Spinal cord (tissue), 10 donors: ENCODE measurements around the gene WDPCP. TPM values are rescaled to one million over a fixed set of nuclear protein-coding genes. Genes with fewer than 3 reads are reported as not detected.

ENCODE experiments used
- DNase-seq, 6 donors: peaks; one replicate each; pipeline versions ENCODE4 v3.0.0 to v3.0.0-alpha.2; 2013 to 2015; ENCODE audit warnings: low spot score in 6 of 6, low read depth in 4 of 6
- H3K27ac ChIP-seq: one replicate; pipeline ENCODE4 v1.5.1; 2013; ENCODE audit warnings: low read depth, low read length, control low read depth
- H3K27me3 ChIP-seq: one replicate; pipeline ENCODE4 v1.6.1; 2013; ENCODE audit warnings: low read length; ENCODE audit not compliant: control insufficient read depth, insufficient read depth
- H3K36me3 ChIP-seq: one replicate; pipeline ENCODE4 v1.6.1; 2013; ENCODE audit warnings: low read length; ENCODE audit not compliant: control insufficient read depth, insufficient read depth
- H3K4me1 ChIP-seq: one replicate; pipeline ENCODE4 v1.6.1; 2013; ENCODE audit warnings: low read length; ENCODE audit not compliant: control insufficient read depth, insufficient read depth
- H3K4me3 ChIP-seq: one replicate; pipeline ENCODE4 v1.5.1; 2013; ENCODE audit warnings: low read depth, low read length, control low read depth
- H3K9me3 ChIP-seq: one replicate; pipeline ENCODE4 v1.6.1; 2013; ENCODE audit warnings: low read length; ENCODE audit not compliant: control insufficient read depth, insufficient read depth
- WGBS: methylation state at CpG from one replicate; pipeline ENCODE4 v1.1.5; 2013; ENCODE audit warnings: missing lambda C conversion rate; ENCODE audit not compliant: insufficient coverage; 5-methylcytosine and 5-hydroxymethylcytosine counted together
- polyA plus RNA-seq, 2 donors: library from polyadenylated mRNA; unstranded; fragments of 120-200 nt; gene quantifications; one replicate each; pipeline ENCODE4 v1.2.1, GENCODE V29; 2013; ENCODE audit not compliant: insufficient read length in 2 of 2
- total RNA-seq, 2 donors: library from RNA; depleted of rRNA in 1 of 2; stranded (reverse); fragments of 120-200 nt in 1 of 2; fragments of >200 nt in 1 of 2; gene quantifications; one replicate each; pipeline versions ENCODE4 v1.2.3 to v1.2.4, GENCODE V29; 2013 to 2014
- donor health status: healthy.

Gene WDPCP
- total and polyA plus RNA-seq, 4 donors: 9.6 to 40.1 (median 14.2) TPM

DNA sequence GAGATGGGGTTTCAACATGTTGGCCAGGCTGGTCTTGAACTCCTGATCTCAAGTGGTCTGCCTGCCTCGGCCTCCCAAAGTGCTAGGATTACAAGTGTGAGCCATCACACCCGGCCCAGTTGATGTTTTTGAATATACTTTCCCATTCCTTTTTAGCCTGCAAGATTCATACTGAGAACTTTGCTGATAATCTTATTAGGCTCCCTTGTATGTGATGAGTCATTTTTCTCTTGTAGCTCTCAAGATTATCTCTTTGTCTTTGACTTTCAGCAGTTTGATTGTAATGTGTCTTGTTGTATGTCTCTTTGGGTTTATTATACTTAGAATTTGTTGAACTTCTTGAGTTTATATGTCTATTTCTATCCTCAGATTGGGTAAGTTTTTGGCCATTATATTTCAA lies 456.3 kb downstream of the WDPCP start:
- H3K4me3 ChIP-seq: no peak overlapping the region
- H3K27me3 ChIP-seq: no peaks in the 10 kb centered on the region
- H3K9me3 ChIP-seq: peaks cover 2% of the 10 kb centered on the region
- DNase-seq: no peak
- WGBS: 100% methylated on average over 2 of the region's 2 CpGs
- H3K36me3 ChIP-seq: no peaks in the 10 kb centered on the region
- no peaks in the 10 kb centered on the region for H3K4me1 ChIP-seq
- no peak overlapping the region for H3K27ac ChIP-seq

DNA sequence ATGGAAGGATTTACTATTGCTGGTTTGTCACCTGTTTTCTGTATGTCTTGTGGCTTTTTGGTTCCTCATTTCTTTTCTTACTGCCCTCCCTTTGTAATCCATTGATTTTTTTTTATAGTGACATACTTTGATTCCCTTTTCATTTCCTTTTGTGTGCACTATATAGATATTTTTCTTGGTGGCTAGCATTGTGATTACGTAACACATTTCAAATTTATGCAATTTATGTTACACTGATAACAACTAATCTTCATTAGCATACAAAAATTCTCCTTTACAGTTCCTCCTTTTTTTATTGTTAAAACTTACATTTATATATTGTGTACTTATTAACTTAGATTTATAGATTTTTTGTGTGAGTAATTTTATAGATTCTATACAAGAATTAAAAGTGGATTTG lies 457.1 kb downstream of the WDPCP start:
- no peak overlapping the region for H3K27ac ChIP-seq
- WGBS: no CpG with 5 or more reads among the region's 1 CpG
- no peaks in the 10 kb centered on the region for H3K4me1 ChIP-seq
- H3K27me3 ChIP-seq: no peaks in the 10 kb centered on the region
- H3K4me3 ChIP-seq: no peak overlapping the region
- no peak for DNase-seq
- H3K36me3 ChIP-seq: no peaks in the 10 kb centered on the region
- H3K9me3 ChIP-seq: peaks cover 2% of the 10 kb centered on the region

DNA sequence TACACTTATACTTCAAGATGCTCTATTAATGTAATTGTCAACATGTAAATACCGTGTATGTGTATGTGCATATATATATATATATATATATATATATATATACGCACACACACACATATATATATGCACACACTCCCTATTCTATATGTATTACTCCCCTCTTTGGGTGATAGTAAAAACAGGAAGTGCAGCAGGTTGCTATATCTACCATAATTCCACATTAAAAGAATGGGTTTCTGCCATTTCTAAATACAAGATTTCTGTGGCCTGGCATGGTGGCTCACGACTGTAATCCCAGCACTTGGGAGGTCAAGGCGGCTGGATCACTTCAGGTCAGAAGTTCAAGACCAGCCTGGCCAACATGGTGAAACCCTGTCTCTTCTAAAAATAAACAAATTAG lies 460.7 kb downstream of the WDPCP start:
- no peak overlapping the region for H3K27ac ChIP-seq
- 96% methylated on average over 2 of the region's 4 CpGs for WGBS

DNA sequence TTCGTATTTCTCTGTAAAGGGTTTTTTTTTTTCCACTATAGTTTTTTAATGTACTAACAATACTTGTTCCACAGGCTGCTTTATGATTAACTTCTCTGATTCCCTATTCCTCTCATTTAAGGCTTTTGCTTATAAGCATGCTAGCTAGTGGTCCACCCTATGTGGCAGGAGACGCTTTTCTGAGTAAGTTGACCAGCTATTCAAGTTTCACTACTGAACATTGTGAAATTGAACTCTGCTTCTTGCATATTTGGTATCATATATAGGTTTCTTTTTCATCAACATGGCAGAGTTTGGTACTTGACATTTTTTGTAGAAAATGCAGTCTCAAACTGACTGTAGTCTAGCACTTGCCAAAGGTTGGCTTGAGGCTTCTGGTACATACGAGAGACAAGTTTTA lies 463.4 kb downstream of the WDPCP start:
- H3K4me3 ChIP-seq: no peak overlapping the region
- H3K36me3 ChIP-seq: no peaks in the 10 kb centered on the region
- H3K4me1 ChIP-seq: no peaks in the 10 kb centered on the region
- H3K27me3 ChIP-seq: no peaks in the 10 kb centered on the region
- no peaks in the 10 kb centered on the region for H3K9me3 ChIP-seq
- no peak overlapping the region for H3K27ac ChIP-seq
- WGBS: no CpG with 5 or more reads among the region's 3 CpGs
- no peak for DNase-seq

More for the DNA sequence above, 460.7 kb downstream of the WDPCP start:
- Histone ChIP-seq H3K4me1 (no peaks in the 10 kb centered on the region), H3K36me3 (no peaks in the 10 kb centered on the region), H3K4me3 (no peak overlapping the region), H3K27me3 (no peaks in the 10 kb centered on the region), H3K9me3 (peaks cover 2% of the 10 kb centered on the region)
- DNase-seq: no peak

DNA sequence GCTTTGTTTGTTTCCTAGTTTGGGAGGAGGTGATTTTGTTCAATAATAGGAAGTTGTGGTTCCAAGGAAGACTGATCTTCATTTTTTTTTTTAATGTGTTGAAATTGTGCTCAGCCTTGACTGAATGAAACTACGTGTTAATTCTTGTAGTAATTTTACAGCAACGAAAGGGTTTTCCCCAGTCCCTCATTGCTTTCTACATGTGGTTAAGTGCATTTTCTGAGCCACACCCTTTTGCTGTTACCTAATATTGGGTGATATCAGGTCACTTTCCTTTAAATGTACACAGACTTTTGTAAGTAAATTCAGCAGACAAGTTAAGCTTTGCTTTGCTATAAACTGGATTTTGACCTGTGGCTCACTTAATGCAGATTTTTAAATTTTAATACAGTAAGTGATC lies 464.1 kb downstream of the WDPCP start:
- H3K36me3 ChIP-seq: no peaks in the 10 kb centered on the region
- 100% methylated on average over 2 of the region's 2 CpGs for WGBS
- no peaks in the 10 kb centered on the region for H3K4me1 ChIP-seq
- no peaks in the 10 kb centered on the region for H3K27me3 ChIP-seq
- no peak overlapping the region for H3K27ac ChIP-seq
- H3K9me3 ChIP-seq: no peaks in the 10 kb centered on the region
- no peak overlapping the region for H3K4me3 ChIP-seq
- no peak for DNase-seq

DNA sequence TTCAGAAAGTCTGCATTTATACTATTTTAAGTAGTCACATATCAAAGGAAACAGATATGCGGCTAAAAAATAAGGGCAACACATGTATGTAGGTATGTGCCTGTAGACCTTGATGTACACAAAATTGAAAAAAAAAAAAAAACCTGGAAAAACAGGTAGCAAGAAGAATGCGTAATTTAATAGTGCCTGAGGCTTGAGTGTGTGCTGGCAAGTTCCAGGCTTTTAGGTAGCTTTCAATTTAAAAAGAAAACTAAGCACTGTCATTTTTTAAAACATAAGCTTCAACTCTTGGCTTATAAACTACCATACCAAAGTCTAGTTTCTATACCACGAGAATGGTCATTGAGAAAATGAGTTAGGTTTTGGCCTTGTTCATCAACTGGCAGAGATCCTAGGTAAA lies 465.4 kb downstream of the WDPCP start:
- no CpG with 5 or more reads among the region's 3 CpGs for WGBS
- no peak overlapping the region for H3K27ac ChIP-seq
- H3K9me3 ChIP-seq: no peaks in the 10 kb centered on the region
- H3K27me3 ChIP-seq: no peaks in the 10 kb centered on the region
- H3K4me3 ChIP-seq: no peak overlapping the region
- no peak for DNase-seq
- no peaks in the 10 kb centered on the region for H3K4me1 ChIP-seq
- H3K36me3 ChIP-seq: no peaks in the 10 kb centered on the region

DNA sequence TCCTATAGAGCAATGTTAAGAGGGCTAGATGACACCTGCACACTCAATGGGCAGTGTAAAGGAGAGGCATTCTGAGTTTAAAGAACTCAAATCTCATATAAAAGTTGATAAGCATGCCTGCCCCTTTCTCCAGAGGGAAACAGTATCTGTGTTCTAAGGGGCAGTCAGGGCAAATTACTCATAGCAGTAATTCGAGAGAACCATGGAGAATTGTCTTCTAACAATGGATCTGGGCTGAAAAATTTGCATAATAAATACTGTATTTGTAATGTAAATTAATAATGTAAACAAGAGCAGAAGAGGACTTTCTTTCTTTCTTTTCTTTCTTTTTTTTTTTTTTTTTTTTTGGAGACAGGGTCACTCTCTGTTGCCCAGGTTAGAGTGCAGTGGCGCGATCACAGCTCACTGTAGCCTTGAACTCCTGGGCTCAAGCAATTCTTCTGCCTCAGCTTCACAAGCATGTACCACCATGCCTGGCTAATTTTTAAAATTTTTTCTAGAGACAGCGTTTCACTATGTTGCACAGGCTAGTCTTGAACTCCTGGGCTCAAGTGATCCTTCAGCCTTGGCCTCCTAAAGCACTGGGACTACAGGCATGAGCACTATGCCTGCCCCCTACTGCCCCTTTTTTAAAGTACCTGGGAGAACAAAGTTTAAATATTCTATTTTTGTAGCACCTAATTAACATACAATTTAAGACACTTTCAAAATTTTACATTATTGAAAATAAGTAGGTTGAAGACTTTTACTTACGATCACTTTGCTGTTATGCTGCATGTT lies 467.0 kb downstream of the WDPCP start:
- no peaks in the 10 kb centered on the region for H3K4me1 ChIP-seq

DNA sequence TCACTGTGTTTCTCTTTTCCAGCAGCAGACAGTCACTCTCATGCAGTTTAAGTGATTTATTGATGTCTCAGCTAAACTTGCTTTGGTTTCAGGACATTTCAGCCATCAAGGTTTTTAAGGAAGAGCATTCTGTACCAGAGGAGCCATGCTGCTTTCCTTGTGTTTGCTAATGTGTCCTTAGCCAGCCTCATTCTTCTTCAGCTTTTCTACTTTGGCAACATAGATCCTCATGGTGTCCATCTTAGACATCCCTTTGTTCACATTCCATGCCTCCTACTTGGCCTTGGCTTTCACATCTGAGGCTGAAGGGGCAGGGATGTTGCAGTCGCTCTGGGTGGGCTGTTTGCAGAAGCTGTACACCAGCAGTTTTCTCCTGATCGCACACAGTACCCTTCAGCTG lies 469.5 kb downstream of the WDPCP start:
- peak in 1 of 6 donors; percentile 2 for DNase-seq
- H3K27ac ChIP-seq: no peak overlapping the region
- 73% methylated on average over 2 of the region's 2 CpGs for WGBS
- no peak overlapping the region for H3K4me3 ChIP-seq
- no peaks in the 10 kb centered on the region for H3K36me3 ChIP-seq
- H3K4me1 ChIP-seq: no peaks in the 10 kb centered on the region
- H3K27me3 ChIP-seq: no peaks in the 10 kb centered on the region
- peaks cover 2% of the 10 kb centered on the region for H3K9me3 ChIP-seq

More for the DNA sequence above, 467.0 kb downstream of the WDPCP start:
- Histone ChIP-seq H3K27me3 (no peaks in the 10 kb centered on the region), H3K36me3 (no peaks in the 10 kb centered on the region), H3K9me3 (no peaks in the 10 kb centered on the region), H3K4me3 (no peak overlapping the region), H3K27ac (no peak overlapping the region)
- WGBS: 100% methylated on average over 3 of the region's 5 CpGs
- DNase-seq: no peak

DNA sequence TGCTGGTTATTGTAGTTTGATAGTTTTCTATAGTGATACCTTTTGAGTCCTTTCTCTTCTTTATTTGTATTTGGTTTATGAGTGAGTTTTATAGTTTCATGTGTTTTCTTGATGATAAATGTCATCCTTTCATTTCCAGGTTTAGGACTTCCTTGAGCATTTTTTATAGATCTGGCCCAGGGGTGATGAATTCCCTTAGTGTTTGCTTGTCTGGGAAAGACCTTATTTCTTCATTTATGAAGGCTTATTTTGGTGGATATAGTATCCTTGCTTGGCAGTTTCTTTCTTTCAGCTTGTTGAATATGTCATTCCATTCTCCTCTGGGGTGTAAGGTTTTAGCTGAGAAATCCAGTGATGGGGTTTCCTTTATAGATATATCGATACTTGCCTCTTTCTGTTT lies 483.8 kb downstream of the WDPCP start:
- Histone ChIP-seq H3K27me3 (no peaks in the 10 kb centered on the region), H3K9me3 (peaks cover 12% of the 10 kb centered on the region), H3K36me3 (no peaks in the 10 kb centered on the region), H3K4me1 (no peaks in the 10 kb centered on the region), H3K27ac (no peak overlapping the region), H3K4me3 (no peak overlapping the region)
- no peak for DNase-seq
- WGBS: no CpG with 5 or more reads among the region's 1 CpG

DNA sequence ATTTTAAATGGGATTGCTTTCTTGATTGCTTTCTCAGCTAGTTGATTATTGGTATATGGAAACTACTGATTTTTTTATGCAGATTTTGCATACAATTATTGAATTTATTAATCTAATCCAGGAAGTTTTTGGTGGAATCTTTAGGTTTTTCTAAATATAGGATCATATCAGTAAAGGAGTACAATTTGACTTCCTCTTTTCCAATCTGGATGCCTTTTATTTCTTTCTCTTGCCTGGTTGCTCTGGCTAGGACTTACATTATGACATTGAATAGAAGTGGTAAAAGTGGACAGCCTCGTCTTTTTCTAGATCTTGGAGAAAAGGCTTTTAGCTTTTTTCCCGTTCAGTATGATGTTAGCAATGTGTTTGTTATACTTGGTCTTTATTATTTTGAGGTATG lies 486.3 kb downstream of the WDPCP start:
- no peaks in the 10 kb centered on the region for H3K4me1 ChIP-seq
- H3K36me3 ChIP-seq: no peaks in the 10 kb centered on the region
- DNase-seq: no peak
- H3K9me3 ChIP-seq: peaks cover 12% of the 10 kb centered on the region
- WGBS: 80% methylated on average over 1 of the region's 2 CpGs
- H3K4me3 ChIP-seq: no peak overlapping the region
- H3K27me3 ChIP-seq: no peaks in the 10 kb centered on the region
- no peak overlapping the region for H3K27ac ChIP-seq
